ENCODE measurements around the gene TIMP2.

Gene TIMP2

GRCh38 chr17:78821961-78822360 lies 103.2 kb downstream of the TIMP2 start:
- no peak overlapping the region for H3K4me2 ChIP-seq (ENCODE audit: low read length)
- no peak overlapping the region for H3K4me3 ChIP-seq (ENCODE audit: low read length)
- peaks cover 33% of the 10 kb centered on the region for H3K79me2 ChIP-seq (ENCODE audit: control insufficient read depth, low read length)
- H3K27me3 ChIP-seq (ENCODE audit: control insufficient read depth, low read length), result no peaks in the 10 kb centered on the region
- no peaks in the 10 kb centered on the region for H3K9me3 ChIP-seq (ENCODE audit: control insufficient read depth, insufficient read depth, low read length)
- no peaks in the 10 kb centered on the region for H3F3A ChIP-seq (ENCODE audit: control insufficient read depth, insufficient read depth)
- H3K27ac ChIP-seq (ENCODE audit: low read depth, low read length), result no peak overlapping the region
- no peaks in the 10 kb centered on the region for H3K9me2 ChIP-seq (replicated peaks; ENCODE audit: control insufficient read depth, low read length)
- H3K4me1 ChIP-seq (ENCODE audit: control insufficient read depth, low read length), result no peaks in the 10 kb centered on the region
- 0 out of 2 replicates have a peak, but pooled peaks cover 7% of the 10 kb centered on the region for H4K20me1 ChIP-seq (ENCODE audit: control insufficient read depth, insufficient read depth, low read depth, low read length)
- TF ChIP-seq, protein P1, sequence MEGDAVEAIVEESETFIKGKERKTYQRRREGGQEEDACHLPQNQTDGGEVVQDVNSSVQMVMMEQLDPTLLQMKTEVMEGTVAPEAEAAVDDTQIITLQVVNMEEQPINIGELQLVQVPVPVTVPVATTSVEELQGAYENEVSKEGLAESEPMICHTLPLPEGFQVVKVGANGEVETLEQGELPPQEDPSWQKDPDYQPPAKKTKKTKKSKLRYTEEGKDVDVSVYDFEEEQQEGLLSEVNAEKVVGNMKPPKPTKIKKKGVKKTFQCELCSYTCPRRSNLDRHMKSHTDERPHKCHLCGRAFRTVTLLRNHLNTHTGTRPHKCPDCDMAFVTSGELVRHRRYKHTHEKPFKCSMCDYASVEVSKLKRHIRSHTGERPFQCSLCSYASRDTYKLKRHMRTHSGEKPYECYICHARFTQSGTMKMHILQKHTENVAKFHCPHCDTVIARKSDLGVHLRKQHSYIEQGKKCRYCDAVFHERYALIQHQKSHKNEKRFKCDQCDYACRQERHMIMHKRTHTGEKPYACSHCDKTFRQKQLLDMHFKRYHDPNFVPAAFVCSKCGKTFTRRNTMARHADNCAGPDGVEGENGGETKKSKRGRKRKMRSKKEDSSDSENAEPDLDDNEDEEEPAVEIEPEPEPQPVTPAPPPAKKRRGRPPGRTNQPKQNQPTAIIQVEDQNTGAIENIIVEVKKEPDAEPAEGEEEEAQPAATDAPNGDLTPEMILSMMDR (IDR thresholded peaks at IDR 0.05; ENCODE audit: low read depth, low read length, poor library complexity, severe bottlenecking), result no peak
- TF ChIP-seq EZH2phosphoT487 (IDR thresholded peaks at IDR 0.05; ENCODE audit: borderline replicate concordance, low read length), result no peak
- peaks cover 93% of the 10 kb centered on the region for H3K36me3 ChIP-seq (ENCODE audit: control insufficient read depth, low read length)

GRCh38 chr17:78820841-78821240 lies 104.3 kb downstream of the TIMP2 start:
- Histone ChIP-seq H3K36me3 (ENCODE audit: control insufficient read depth, low read length) (peaks cover 92% of the 10 kb centered on the region), H3K79me2 (ENCODE audit: control insufficient read depth, low read length) (peaks cover 28% of the 10 kb centered on the region), H4K20me1 (ENCODE audit: control insufficient read depth, insufficient read depth, low read depth, low read length) (0 out of 2 replicates have a peak, but pooled peaks cover 5% of the 10 kb centered on the region)

GRCh38 chr17:78819806-78820792 lies 105.1 kb downstream of the TIMP2 start:
- no peaks in the 10 kb centered on the region for H4K20me1 ChIP-seq (ENCODE audit: control insufficient read depth, insufficient read depth, low read depth, low read length)

More at GRCh38 chr17:78820841-78821240, 104.3 kb downstream of the TIMP2 start:
- H3K27ac ChIP-seq (ENCODE audit: low read depth, low read length), result no peak overlapping the region
- no peaks in the 10 kb centered on the region for H3K4me1 ChIP-seq (ENCODE audit: control insufficient read depth, low read length)
- no peak overlapping the region for H3K4me3 ChIP-seq (ENCODE audit: low read length)
- no peaks in the 10 kb centered on the region for H3K27me3 ChIP-seq (ENCODE audit: control insufficient read depth, low read length)
- TF ChIP-seq EZH2phosphoT487 (IDR thresholded peaks at IDR 0.05; ENCODE audit: borderline replicate concordance, low read length), result no peak
- TF ChIP-seq, protein P1 (IDR thresholded peaks at IDR 0.05; ENCODE audit: low read depth, low read length, poor library complexity, severe bottlenecking), result no peak
- no peaks in the 10 kb centered on the region for H3F3A ChIP-seq (ENCODE audit: control insufficient read depth, insufficient read depth)
- no peaks in the 10 kb centered on the region for H3K9me2 ChIP-seq (replicated peaks; ENCODE audit: control insufficient read depth, low read length)
- H3K9me3 ChIP-seq (ENCODE audit: control insufficient read depth, insufficient read depth, low read length), result no peaks in the 10 kb centered on the region
- H3K4me2 ChIP-seq (ENCODE audit: low read length), result no peak overlapping the region

More at GRCh38 chr17:78819806-78820792, 105.1 kb downstream of the TIMP2 start:
- no peaks in the 10 kb centered on the region for H3K27me3 ChIP-seq (ENCODE audit: control insufficient read depth, low read length)
- no peaks in the 10 kb centered on the region for H3K4me1 ChIP-seq (ENCODE audit: control insufficient read depth, low read length)
- no peak overlapping the region for H3K27ac ChIP-seq (ENCODE audit: low read depth, low read length)
- no peaks in the 10 kb centered on the region for H3F3A ChIP-seq (ENCODE audit: control insufficient read depth, insufficient read depth)
- peaks cover 21% of the 10 kb centered on the region for H3K79me2 ChIP-seq (ENCODE audit: control insufficient read depth, low read length)
- no peaks in the 10 kb centered on the region for H3K9me3 ChIP-seq (ENCODE audit: control insufficient read depth, insufficient read depth, low read length)
- no peak overlapping the region for H3K4me2 ChIP-seq (ENCODE audit: low read length)
- H3K9me2 ChIP-seq (replicated peaks; ENCODE audit: control insufficient read depth, low read length), result no peaks in the 10 kb centered on the region
- H3K4me3 ChIP-seq (ENCODE audit: low read length), result no peak overlapping the region
- peaks cover 92% of the 10 kb centered on the region for H3K36me3 ChIP-seq (ENCODE audit: control insufficient read depth, low read length)
- TF ChIP-seq, protein P1 (IDR thresholded peaks at IDR 0.05; ENCODE audit: low read depth, low read length, poor library complexity, severe bottlenecking), result no peak
- TF ChIP-seq EZH2phosphoT487 (IDR thresholded peaks at IDR 0.05; ENCODE audit: borderline replicate concordance, low read length), result no peak

All from DOHH2 (cell line).